COLO829 (cell line): Measurements from ENCODE around the gene SCN8A.
"Not testable (repeated sequence)": the region's sequence is repeated elsewhere in the genome, so short reads cannot be mapped to it uniquely, and the experiment has no call there.

Experiments
- DNase-seq: peaks from one replicate; pipeline ENCODE4 v3.0.0; 2012; ENCODE audit warnings: low spot score

The SCN8A gene

DNA sequence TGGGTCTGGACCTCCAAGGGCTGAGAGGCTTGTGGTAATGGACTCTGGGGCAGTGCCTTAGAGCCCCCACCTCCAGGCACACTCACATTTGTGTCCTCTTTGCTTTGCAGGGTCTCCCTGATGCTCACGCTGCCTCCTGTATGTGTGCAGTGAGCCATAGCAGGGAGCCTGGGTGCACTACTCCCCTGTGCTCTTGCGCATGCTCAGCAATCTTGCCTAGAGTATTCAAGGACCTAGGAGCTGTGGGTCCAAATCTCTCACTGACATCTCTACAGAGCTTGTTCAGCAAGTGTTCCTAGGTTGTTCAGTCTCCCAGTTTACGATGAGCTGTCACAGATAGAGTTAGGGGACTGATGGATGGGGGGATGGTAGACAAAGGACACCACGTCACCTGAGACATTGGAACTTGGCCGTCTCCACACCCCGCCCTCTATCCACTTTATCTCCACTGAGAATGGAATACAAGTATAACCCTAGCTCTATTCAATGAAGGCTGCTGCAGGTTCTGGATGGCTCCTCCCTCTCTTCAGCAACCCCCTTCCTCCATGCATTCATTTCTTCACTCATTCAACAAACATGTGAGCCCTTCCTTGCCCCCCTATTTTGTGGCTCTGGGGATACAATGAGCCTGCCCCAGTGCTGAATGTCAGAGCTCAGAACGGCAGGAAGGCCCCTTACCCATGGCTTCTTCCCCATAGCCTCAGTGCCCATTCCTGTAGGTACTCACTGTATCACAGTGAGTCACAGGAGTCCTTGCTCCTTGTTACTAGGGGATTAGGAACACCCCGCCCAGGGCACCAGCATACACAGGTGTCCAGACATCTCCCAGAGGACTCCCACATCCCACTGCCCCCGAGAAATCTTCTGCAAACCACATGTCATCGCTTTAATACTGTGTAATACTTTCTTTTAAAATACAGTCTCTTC is 226.3 kb downstream of the SCN8A start:
- no peak for DNase-seq

DNA sequence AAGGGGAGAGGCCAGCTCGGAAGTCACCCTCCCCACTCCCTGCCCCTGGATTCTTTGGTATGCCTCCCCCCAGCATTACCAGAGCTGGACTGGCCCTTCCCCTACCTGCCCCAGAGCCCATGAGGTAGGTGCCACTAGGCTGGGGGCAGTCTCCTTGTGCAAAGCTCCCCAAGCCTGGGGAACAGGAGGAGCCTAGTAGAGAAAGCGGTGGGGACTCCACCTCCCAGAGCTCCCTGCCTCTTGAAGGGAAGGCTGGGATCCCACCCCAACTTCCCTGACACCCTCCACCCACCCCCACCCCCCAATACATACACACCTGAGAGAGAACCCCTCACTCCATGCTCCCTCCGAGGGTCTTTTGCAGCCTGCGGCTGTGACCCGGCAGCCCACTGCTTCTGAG is 227.1 kb downstream of the SCN8A start:
- no peak for DNase-seq

DNA sequence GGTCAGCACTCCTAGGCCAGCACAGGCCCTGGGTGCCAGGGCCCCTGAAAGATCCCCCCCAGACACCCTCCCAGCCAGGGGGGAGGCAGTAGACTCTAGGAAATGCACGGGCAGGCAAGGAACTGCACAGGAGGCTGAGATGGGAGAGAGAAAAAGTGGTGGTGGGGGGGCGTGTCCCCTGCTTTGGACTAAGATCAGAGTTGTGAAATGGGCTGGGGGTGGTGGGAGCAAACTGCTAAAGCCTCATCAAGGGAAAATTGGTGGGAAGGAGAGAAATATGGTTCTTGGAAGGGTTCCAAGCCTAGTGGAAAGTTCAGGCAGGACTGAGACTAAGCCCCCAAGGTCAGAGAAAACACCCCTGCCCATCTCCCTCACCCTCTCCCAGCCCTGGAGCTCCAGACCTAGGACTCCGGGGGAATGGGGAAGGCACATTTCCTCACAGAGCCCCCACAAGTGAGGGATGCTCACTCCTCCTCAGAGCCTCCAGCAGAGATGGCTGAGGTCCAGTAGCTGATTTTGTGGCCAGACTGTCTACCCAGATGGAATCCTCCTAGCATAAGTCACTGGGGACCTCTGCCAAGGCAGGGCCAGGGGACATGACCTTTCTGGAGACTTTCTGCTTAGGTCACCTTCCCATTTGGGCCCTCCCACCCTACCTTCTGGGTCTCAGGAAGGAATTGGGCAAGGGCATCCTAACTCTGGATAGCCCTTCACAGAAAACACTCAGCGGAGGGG is 227.7 kb downstream of the SCN8A start:
- no peak for DNase-seq

DNA sequence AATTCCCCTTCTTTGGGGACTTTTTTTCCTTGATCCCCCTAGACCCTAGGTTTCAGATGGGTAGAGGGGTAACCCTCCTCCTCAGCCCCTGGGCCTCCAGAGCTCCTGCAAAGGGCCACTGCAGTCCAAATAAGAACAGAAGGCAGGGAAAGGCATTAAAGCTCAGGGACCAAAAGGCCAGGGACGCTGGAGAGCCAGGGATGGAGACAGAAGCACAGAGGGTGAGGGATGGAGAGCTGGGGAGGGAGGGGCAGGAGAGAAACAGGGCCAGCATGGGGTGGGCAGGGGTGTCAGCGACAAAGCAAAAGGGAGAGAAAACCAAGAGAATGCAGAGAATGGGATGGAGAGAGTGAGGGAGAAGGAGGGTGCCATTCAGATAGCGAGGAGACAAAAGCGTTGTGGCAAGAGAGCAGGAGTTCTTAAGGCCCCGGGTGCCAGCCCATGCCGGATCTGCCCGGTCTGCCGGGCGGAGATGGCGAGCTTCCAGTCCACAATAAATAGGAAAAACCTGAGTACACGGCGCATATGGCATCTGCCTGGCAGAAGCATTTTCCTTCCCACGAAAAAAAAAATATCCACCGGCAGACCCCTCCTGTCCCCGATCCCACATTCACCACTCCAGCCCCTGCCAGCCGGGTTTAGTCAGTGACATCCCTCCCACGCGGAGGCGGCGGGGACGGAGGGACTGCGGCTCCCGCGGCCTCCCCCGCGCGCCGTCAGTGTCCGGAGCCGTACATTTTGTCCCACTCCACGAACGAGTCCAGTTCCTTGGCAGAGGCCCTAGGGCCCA is 228.9 kb downstream of the SCN8A start:
- DNase-seq, result no peak

DNA sequence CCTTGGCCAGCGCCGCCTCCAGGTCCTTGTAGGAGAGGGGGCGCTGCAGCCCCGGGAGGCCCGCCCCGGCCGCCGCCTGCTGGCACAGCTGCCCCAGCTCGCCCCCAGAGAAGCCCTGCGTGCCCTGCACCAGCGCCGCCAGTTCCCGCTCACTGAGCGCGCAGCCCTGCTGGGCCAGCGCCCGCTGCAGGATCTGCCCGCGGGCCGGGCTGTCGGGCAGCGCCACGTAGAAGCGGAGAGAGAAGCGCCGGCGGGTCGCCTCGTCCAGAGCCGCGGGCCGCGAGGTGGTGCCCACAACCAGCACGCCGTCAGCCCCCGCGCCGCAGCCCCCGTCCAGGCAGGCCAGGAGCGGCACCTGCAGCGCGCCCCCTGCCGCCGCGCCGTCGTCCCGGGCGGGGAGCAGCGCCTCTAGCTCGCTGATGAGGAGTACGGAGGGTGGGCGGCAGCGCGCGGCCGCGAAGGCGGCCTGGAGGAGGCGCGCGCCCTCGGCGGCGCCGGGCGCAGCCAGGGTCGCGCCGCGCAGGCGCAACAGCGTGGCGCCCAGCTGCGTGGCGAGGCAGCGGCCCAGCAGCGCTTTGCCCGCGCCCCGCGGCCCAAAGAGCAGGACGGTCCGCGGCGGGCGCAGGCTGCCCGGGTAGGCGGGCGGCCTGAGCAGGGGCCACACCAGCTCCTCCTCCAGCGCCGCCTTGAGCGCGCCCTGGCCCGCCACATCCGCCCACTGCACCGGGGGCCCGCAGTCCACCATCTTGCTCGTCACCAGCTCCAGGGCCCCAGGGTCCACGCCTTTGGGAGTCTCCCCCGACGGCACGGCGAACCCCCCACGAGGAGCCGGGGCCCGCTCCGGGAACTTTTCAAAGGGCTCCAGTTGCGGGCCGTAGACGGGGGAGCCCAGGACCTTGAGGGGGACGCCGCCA is 229.8 kb downstream of the SCN8A start:
- no peak for DNase-seq

DNA sequence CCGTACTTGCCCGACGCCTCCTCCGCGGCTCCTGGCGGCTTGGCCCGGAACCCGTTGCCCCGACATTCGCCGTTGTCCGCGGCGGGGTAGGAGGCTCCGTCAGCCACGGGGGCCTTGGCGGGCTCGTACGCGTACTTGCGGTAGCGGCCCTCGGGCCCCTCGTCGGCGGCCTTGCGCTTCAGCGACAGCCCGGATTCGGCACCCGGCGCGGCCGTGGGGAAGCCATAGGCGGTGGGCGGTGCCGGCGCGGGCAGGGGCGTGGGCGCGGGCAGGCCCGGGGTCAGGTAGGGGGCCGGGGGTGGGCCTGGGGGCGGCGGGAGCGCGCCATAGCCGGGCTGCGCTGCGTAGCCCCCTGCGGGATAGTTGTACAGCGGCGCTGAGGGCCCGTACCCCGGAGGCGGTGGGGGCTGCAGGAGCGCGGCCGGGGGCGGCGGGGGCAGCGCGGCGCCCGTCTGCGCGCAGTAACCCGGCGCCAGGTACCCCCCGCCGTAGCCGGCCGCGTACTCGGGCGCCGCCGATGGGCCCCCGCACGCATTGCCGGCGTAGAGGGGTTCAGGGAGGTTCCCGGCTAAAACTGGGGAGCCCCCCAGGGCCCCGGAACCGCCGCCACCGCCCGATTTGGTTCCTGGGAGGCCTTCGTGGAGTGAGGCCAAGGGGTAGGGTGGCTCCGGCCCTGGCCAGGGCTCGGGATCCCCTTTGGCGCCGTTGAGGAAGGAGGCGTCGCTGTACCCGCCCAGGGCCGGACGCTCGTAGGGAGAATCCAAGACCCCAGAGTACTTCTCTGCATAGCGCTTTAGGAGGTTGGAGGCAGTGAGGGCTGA is 230.6 kb downstream of the SCN8A start:
- no peak for DNase-seq

DNA sequence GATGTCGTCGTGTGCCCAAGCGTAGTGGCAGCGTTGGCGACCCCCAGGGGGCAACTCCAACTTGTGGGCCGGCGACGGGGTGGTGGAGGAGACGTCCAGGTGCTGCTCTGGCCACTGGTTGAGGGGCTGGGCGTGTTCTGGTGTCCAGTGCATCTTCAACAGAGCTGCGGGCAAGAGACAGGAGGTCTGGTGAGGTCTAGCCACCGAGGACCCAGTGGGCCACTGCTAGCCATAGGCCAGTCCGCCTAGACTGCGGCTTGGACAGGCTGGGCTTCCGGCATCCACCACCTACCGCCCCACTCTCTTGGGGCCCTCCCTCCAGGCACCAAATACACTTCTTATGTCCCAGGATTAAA is 231.2 kb downstream of the SCN8A start:
- DNase-seq, result no peak

DNA sequence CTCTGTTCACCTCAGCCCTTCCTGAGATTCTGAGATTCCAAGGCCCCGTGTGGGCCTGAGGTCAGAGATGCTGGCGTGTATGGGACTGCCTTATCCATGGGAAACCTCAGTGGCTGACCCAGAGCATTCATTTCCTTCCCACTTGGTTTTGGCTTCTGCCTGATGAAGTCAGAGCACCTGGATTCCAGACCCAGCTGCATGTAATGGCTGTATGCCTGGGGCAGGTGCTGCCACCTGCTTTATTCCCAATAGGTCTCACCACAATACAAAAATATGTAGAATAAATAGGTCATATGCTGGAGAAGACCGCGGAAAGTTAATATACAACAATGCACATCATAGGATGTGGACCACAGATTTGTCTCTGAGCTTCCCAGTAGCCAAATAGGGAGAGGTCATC is 231.9 kb downstream of the SCN8A start:
- no peak for DNase-seq

DNA sequence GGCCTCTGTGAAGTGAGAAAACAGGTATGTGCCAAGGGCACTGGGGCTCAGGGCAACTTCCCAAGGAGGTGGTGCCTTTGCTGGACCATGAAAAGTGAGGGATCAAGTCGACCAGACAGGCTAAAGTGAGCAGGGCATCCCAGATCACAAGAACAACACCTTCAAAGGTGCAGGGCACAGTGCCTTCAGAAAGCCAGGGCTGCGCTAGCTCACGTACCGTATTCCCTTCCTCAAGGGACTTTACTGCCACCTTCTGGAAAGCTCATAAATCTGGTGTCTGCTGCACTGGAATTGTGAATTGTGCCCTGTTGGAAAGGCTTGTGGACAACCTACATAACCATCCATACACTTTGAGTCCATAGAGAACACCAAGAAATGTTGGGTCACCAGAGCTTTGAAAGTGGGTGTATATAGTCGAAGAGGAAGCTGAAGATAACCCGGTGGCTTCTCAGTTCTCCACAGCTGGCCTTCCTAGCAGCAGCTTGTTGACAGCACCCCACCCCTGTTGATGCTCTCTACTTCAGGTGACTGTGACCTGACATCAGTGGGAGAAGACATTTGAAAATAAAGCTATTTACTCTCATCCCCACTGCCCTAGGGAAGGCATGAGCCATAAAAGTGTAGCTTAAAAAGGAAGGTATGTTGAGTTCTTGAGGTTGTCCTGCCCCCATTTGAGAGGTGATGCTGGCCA is 233.0 kb downstream of the SCN8A start:
- peak; percentile 60 for DNase-seq

DNA sequence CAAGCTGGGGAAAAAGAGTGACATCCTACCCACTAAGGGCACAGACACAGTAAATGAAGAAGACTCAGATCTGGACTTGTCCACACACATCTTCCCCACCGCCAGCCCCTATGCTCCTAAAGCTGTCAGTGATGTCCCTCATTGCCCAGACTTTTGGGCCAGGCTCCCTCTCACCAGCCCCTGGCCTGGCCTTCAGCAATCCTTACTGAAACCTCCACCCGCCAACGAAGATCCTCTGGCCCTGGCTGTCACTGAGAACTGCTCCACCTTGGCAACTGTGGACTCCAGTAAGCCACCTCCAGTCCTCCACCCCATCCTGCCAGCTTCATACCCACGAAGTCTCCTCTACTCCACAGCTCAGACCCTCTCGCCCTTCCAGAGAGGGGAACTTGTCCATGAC is 234.2 kb downstream of the SCN8A start:
- no peak for DNase-seq

DNA sequence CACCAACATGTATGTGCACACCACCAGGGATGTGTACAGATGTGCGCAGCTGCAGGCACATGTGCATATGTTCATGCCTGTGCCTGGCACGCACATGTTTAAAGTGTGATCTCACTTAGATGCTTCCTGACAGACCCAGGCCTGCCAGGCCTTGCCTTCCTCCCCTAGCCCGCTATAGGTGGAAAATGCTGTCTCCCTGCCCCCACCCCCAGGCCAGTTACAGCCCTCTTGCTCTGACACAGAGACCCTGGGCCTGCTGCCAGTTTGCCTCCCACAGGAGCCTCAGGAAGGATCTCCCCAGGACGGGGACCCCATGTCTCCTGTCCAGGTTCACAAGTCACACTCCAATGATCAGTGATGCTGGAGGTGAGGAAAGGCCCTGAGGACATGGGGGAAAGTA is 235.8 kb downstream of the SCN8A start:
- no peak for DNase-seq

DNA sequence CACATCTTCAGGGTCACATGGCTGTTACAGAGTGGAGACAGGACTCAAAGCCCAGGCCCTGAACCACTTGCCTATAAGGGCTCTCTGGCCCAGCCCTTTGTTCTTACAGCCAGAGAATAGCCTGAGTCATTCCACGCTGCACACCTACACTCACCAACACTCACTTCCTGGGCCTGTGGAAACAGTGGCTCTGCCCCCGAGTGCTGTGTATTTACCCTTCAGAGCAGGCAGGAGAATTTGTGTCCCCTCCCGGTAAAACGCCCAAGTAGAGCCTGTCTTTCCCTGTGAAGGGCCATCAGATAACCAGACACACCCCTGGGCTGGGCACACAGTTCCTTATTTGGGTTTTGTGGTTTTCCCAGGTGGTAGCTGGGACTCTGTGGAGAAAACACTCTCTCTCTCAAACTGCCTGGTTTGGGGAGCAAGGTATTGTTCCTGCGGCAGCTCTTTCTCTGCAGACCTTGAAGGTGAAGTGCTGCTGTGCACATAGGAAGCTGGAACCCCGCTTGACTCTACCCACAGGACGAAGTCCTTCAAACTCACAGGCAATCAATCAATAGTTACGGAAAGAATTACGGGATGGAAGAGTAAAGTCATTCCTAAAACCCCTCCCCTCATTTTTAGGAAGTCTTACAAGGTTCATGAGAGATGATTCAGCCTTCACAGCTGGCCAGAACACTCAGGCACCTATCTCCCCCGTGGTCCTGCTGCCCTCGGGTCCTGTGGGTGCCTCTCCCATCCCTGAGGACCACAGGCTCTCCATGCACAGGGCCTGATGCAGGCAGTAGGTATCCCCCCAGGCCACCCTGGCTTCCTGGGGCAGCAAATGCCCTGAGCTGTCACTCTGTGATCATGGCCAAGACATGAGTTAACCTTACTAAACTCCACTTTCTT is 237.1 kb downstream of the SCN8A start:
- DNase-seq, result no peak

DNA sequence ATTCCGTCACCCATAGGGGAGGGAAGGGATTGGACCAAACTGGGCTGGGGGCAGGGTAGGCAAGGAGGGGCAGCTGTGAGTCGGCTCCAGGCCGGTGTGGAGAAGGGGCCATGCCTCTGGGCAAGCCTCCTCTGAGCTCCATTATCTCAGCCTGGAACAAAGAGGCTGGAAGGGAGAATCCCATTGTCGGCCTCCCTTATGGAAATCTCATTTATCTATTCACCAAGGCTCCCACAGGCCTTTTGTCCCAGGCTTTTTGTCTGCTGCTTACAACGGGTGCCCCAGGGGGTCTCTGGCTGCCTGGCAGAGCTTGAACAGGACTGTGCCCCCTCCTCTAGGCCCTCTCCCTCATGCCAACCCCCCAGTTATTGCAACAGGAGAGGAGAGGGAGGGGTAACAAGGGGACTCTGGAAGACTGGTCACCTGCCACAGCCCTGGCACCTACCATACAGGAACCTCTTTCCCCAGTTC is 238.0 kb downstream of the SCN8A start:
- no peak for DNase-seq

DNA sequence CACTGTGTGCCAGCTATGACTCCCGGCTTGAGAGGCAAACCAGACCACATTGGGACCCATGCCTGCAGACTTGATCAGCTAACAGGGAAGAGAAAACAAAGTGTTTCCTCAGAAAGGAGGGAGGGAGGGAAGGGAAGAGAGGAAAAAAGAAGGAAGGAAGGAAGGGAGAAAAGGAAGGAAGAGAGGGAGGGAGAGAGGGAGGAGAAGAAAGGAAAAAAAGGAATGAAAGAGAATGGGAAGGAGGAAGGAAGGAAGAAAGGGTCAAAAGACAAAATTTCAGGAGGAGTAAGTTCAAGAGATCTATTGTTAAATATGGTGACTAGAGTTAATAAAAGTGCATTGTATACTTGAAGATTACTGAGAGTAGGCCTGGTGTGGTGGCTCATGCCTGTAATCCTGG is 238.6 kb downstream of the SCN8A start:
- no peak for DNase-seq

DNA sequence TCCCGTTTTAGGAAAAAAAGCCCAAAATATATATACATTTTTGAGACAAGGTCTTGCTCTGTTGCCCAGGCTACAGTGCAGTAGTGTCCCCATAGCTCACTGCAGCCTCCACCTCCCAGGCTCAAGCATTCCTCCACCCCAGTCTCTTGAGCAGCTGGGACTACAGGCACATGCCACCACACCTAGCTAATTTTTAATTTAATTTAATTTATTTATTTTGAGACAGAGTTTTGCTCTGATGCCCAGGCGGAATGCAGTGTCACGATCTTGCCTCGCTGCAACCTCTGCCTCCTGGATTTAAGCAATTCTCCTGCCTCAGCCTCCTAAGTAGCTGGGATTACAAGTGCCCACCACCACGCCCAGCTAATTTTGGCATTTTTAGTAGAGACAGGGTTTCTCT is 240.8 kb downstream of the SCN8A start:
- not testable (repeated sequence) for DNase-seq

DNA sequence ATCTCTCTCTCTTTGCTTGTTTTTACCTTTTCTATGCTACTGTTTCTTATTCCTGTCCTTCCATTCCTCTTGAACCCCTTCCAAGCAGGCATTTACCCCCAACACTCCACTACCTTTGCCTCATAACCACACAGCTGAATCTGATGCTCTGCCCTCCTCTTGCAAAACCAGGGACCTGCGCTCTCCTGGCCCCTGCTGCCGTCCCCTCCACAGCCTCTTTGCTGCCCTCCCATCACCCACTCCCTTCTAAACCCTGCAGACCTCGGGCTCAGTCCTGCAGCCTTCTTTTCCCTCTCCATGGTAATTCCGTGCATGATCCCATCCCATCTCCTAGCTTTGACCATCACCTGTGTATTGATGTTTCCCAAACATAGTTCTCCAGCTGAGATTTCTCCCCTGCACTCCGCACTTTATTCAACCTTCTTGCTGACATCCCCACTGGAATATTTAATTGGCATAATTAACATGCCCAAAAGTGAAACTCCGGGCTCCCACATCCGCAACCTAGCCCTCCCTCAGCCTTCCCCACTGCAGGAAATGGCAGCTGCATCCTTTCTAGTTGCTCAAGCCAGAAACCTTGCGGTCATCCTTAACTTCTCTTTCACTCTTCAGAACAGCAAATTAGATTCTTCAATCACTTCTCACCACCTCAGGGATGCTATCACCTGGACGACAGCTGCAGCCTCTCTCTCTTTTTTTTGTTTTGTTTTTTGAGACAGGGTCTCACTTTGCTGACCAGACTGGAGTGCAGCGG is 241.5 kb downstream of the SCN8A start:
- DNase-seq, result no peak

DNA sequence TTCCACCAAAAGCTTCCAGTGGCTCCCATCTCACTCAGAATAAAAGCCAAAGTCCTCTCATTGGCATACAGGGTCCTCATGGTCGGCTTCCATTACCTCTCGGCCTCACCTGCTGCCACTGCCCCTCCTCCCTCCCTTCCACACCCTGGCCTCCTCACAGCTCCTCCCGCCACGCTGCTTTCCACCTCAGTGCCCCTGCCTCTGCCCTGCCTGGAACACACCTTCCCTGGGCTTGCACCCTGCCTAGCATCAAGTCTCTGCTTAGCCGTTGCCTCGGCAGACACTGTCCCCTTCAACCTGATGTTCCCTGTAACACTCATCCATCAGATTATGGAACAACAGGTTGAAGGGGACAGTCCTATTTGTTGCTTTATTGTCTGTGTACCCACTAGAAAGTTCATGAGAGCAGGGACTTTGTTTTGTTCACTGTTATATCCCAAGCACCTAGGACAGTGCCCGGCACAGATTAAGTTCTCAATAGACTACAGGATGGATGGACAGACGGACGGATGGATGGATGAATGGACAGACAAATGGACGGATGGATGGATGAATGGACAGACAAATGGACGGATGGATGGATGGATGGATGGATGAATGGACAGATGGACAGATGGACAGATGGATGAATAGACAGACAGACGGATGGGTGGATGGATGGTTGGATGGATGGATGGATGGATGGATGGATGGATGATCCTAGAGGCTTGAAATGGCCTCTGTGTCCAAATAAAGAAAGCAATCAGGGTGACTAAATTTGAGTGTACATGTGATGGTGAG is 242.6 kb downstream of the SCN8A start:
- DNase-seq, result no peak
